ENCODE data around the gene PHYKPL.

PHYKPL gene

GRCh38 chr5:178221853-178222252 is 10.7 kb downstream of the PHYKPL start:
- no peak for DNase-seq

GRCh38 chr5:178221282-178221681 is 11.3 kb downstream of the PHYKPL start:
- DNase-seq, result no peak

- no peak for DNase-seq
Observed at GRCh38 chr5:178218827-178219226, 13.8 kb downstream of the PHYKPL start.

GRCh38 chr5:178218237-178218776 is 14.3 kb downstream of the PHYKPL start:
- no peak for DNase-seq

DNA sequence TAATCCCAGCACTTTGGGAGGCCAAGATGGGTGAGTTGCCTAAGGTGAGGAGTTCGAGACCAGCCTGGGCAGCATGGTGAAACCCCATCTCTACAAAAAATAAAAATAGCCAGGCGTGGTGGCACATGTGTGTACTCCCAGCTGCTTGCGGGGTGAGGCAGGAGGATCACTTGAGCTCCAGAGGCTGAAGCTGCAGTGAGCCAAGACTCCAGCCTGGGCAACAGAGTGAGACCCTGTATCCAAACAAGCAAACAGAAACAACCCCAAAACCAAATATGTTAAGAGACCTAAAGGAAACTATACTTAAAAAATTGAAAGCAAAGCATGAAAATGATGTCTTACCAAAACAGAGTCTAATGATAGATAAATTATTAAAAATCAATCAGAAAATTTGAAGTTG is 15.8 kb downstream of the PHYKPL start:
- DNase-seq, result no peak

- DNase-seq, result no peak
Observed at GRCh38 chr5:178216088-178216534, 16.5 kb downstream of the PHYKPL start.

DNA sequence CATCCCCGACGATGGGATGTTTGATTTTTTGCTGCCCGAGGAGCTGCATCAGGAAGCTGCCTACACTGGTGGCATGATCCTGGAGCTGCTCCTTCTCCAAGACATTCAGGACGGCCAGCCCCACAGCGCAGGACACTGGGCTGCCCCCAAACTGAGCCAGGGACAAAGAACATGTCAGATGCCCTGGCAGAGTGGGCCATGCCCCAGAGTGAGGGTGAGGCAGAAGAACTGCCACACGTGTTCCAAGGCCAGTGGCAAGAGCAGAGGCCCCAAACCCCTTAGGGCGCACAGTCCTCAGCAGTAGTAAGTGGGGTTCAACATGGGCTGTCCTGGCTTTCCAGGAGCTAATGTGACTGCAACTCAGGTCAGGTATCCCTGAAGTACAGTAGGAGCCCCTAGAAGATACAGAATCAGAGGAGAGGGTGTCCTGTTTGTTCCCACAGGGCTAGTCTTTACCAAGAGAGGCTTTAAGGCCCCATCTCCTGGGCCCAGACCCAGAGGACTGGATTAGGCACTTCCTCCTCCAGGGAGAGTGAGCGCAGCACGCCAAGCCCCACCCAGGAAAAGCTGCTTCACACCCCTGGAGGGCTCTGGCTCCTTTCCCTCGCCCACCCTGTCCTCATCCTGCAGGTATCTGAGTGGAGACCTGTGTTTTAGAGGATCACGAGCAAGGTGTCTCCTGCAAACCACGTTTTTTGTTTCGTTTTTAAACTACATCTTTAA is 17.2 kb downstream of the PHYKPL start:
- DNase-seq, result no peak

DNA sequence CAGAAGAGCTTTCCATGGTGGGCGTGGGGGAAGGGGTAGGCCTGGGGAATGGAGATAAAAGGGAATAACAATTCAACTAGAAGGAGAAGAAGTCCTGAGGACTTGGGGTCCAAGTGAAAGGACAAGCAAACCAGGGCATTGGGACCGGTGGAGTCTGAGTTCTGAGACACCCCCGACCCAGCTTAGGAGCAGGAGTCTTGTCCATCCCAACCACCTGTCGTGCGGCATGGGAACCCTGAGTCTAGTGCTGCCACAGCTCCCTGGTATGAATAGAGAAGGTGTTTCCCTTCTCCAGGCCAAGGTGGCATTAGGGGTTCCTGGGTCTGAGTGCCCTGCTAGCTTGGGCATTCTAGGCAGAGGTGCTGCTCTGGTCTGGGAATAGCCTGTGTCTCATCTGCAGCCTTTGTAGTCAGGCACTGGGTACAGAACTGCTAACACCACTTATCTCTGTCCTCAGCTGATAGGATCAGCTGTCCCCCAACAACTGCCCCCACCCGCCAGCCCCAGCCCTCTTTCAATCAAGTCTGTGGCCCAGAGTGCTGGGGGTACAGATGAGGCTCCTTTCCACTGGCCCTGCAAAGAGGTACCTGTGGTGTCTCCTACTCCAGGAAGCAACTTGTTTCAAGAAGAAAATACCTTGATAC is 18.3 kb downstream of the PHYKPL start:
- DNase-seq, result no peak

DNA sequence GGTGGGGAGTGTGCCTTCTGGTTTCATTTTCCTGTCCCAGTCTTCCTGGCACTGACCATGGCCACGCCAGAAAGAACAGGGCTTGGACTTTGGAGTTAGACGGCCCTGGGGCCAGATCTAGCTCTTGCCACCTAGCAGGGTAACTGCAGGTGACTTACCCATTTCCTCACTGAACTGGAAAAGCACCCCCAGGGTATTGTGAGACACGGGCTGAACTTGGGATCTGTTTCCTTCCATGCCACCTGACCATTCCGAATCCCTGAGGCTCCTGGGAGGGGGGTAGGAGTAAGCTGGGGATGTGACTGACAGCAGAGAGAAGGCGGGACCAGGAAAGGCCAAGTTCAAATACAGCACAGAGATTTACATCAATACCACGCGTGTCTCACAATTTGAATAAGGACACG is 18.9 kb downstream of the PHYKPL start:
- DNase-seq, result no peak

DNA sequence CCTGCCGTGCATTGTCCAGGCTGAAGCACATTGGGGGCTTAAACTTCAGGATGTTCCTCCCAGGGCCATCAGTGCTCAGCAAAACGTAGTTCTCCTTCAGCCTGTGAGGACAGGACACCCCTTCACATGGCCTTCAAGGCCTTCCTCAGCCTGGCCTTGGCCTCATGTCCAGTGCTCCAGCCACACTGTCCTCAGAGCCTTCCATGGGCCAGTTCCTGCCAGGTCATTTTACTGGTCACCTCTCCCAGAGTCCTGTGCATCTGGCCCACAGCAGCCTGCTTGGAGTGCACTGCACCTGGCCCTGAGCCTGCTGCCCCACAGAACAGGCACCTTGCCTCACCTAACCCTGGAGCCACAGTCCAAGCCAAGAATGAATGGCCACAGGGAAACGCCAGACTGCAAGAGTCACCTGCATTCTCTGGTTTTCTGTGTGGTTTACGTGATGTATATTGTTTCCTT is 19.6 kb downstream of the PHYKPL start:
- DNase-seq, result no peak

- no peak for DNase-seq
Observed at GRCh38 chr5:178212241-178213002, 20.2 kb downstream of the PHYKPL start.

DNA sequence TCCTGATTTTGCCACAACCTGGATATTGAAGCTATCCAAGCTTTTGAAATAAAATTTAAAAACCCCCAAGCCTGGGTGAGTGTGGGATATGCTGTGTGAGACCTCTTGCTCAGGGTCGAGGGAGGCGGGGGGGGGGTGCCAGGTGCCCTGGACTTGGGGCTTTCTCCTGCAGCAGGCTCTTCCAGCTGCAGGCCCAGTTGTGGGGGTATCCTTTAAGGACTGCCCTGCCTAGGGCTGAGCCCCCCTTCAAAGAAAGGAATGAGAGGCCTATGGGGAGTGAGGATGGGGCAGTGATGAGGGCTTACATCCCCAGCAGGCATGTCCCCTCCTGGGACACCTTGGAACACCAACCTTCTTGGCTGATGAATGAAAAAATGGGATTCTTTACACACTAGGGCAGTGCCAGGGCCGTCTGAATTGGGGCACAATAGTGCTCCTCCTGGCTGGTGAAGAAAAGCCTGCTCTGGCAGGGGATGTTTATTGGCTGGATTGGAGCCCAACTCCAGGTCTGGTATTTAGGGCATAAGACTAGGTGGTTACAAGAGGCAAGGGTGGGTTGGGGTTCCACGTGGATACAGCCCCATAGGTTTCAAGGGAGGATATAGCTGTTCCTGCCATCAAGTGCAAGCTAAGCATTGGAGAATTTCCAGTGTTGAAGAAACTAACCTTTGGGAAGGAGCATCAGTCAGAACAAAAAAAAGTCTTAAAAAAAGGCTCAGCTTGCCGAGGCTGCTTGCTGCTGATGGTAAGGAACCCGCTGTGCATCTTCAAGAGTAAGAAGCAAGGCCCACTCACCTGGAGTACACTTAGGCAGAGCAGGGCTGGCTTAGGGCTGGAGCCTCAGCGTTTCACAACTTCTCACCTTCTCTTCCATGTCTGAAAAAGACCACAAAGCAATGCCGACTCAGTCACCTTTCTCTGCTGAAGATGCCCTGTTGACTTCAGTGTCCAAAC is 21.2 kb downstream of the PHYKPL start:
- DNase-seq, result no peak

- DNase-seq, result no peak
Observed at GRCh38 chr5:178210686-178211085, 21.9 kb downstream of the PHYKPL start.

GRCh38 chr5:178210073-178210535 is 22.5 kb downstream of the PHYKPL start:
- DNase-seq, result no peak

GRCh38 chr5:178209334-178210072 is 23.1 kb downstream of the PHYKPL start:
- DNase-seq, result no peak

DNA sequence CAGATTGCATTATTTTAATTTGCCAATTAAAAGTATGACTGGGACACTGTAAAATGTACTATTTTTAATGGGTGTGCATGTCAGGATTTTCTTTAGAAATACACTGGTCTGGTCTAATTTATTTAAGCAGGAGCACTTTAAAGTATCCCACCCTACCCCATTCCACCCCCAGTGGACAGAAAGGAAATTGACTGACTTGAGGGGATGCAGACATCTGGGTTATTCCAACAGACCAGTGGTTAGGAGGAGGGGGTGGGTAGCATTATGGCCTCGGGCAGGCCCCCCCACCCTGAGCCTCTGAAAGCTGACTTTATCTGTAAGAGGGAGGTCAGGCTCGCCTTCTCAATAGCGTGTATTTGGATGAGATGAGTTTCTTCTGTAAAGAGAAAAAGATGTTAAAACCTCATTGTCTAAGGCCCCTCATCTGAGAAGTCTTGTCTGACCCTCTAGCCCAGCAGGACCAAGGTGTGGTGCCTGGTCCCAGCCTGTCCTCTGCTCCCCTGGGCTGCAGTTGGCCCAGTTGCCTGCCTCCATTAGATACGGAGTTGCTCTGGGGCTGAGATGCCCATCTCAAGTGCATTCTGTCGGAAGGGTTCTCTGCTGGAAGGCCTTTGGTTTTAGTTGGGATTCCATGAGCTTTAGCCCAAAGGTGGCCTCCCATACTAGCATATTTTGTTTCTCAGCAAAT is 23.9 kb downstream of the PHYKPL start:
- DNase-seq, result no peak

- no peak for DNase-seq
Observed at GRCh38 chr5:178207917-178208280, 24.7 kb downstream of the PHYKPL start.

- no peak for DNase-seq
Observed at GRCh38 chr5:178207183-178207916, 25.3 kb downstream of the PHYKPL start.

DNA sequence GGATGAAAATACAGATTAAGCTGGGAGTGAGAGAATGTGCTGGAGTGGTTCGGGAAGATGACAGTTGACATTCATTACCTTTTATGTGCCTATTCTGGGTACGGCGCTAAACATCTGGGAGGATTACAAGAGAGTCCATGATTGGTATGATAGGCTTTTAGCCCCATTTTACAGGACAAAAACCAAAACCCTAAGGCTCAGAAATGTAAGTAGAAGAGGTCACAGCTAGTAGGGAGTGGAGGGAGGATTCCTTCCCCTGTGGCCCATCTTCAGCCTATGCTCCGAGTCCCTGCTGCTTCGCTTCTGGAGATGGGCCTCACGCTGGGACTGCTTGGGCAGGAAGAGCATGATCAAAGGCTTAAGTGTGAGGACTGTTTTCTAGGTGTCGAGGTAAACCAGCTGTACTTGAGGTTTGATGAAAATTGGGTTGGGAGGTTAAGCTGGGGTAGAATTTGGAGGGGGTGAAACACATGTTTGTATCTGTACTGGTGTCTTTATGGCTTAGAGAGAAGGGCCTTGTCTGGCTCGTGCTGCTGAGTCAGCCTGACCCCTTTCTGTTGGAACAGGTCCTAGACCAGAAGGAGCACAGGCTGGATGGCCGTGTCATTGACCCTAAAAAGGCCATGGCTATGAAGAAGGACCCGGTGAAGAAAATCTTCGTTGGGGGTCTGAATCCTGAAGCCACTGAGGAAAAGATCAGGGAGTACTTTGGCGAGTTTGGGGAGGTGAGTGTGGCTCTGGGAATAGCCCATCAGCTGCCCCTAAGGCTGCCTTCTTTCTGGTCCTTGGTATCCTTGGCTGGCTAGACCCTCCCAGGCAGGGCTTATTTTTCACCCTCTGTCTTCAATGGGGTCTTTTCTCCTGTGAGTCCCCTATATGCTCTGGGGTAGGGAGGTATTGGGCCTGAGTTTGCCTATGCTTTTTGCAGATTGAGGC is 26.2 kb downstream of the PHYKPL start:
- DNase-seq, result no peak

Data from NCI-H1694 (cell line).